Erythroblast (primary cell): ENCODE results near the gene LYPD6B.

Experiments
- GATA1 ChIP-seq: IDR thresholded peaks from 2 replicates; pipeline ENCODE4 v1.6.1; 2011; ENCODE audit warnings: low read depth, mild to moderate bottlenecking, control low read depth, low read length, moderate library complexity
- POLR2A ChIP-seq: IDR thresholded peaks from 2 replicates; pipeline ENCODE4 v1.6.1; 2011; ENCODE audit warnings: mild to moderate bottlenecking, low read length

GRCh38 chr2:149141046-149141445 is 102.5 kb downstream of the LYPD6B start:
- TF ChIP-seq POLR2A (no peak), GATA1 (no peak)
